GM21529 (cell line): ENCODE data around the gene ETV1.
"Not testable (repeated sequence)": the region's sequence is repeated elsewhere in the genome, so short reads cannot be mapped to it uniquely, and the experiment has no call there.

Experiments used
- ATAC-seq: cut with Tn5 transposase; IDR thresholded peaks from one replicate; pipeline ENCODE4 v1.9.1; 2021; ENCODE audit not compliant: unreplicated experiment

ETV1 gene

GRCh38 chr7:13933091-13933490, 56.4 kb downstream of the ETV1 start:
- no peak for ATAC-seq

DNA sequence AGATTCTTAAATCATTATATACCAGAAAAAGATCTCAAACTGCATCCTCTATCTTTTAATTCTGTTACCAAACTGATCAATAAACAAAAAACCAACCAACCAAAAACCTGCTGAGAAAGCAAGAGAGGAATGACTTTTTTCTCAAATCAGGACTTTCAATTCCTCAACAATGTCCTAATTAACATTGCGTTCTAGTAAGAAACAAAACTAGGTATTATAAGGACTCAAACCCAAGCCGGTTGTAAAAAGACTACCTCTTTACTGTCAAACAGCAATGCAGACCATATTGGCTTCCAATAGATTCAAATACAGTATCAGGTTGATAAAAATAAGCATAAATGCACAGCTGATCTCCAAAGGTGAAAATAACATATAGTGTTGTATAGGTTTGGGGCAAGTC, 57.3 kb downstream of the ETV1 start:
- no peak for ATAC-seq

DNA sequence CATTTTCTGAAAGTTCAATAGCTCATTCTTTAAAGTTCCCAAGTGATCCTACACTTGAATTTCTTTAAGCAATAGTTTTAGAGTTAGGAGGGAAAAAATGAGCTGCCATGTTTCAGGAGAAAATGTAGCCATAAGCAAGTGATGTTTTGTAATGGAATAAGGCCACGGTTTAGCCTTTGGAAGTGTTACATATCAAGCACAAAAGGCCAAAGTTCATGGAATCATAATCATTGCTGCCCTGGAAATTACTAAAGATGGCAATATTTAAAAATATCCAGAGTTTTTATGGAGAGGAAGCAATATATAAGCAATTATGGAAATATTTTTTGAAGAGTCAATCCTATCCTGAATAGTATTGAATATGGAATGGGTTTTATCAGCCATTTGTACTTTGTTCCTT, 68.4 kb downstream of the ETV1 start:
- ATAC-seq: no peak

GRCh38 chr7:13920053-13920697, 69.3 kb downstream of the ETV1 start:
- no peak for ATAC-seq

DNA sequence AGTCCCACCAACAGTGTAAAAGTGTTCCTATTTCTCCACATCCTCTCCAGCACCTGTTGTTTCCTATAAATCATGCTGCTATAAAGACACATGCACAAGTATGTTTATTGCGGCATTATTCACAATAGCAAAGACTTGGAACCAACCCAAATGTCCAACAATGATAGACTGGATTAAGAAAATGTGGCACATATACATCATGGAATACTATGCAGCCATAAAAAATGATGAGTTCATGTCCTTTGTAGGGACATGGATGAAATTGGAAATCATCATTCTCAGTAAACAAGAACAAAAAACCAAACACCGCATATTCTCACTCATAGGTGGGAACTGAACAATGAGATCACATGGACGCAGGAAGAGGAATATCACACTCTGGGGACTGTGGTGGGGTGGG, 71.1 kb downstream of the ETV1 start:
- ATAC-seq: not testable (repeated sequence)

GRCh38 chr7:13917103-13917502, 72.4 kb downstream of the ETV1 start:
- ATAC-seq: not testable (repeated sequence)

DNA sequence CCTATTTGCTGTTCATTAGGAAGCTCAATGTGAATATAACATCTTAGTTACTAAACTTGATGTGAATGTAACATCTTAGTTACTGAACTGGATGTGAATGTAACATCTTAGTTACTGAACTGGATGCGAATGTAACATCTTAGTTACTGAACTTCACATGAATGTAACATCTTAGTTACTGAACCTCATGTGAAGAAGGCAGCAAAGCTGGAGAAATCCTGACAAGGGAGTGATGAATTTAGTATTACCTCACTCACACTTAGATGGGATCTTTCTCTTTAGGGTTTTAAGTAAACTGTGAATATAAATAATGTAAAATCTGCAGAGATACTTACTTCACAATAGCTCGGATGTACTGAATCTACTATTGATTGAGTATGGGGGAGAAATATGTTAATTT, 73.6 kb downstream of the ETV1 start:
- ATAC-seq: no peak

GRCh38 chr7:13912715-13913278, 76.7 kb downstream of the ETV1 start:
- ATAC-seq: no peak

DNA sequence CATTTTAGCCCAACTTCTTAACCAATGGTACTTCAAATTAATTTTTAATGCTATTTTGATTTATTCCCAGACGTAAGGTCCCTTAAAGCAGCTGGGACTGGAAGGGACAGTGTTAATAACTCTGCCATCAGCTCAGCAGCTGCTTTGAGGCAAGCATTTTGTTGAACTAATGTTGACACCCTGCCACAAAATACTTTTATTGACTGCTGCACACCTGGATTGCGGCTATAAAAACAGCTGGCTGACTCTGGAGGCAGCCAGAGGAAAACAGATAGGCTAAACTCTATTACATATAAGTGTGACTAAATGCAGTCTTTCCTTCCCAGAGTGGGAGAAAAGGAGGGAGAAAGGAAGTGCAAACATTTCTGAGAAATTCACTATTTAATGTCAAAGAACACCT, 77.6 kb downstream of the ETV1 start:
- no peak for ATAC-seq

DNA sequence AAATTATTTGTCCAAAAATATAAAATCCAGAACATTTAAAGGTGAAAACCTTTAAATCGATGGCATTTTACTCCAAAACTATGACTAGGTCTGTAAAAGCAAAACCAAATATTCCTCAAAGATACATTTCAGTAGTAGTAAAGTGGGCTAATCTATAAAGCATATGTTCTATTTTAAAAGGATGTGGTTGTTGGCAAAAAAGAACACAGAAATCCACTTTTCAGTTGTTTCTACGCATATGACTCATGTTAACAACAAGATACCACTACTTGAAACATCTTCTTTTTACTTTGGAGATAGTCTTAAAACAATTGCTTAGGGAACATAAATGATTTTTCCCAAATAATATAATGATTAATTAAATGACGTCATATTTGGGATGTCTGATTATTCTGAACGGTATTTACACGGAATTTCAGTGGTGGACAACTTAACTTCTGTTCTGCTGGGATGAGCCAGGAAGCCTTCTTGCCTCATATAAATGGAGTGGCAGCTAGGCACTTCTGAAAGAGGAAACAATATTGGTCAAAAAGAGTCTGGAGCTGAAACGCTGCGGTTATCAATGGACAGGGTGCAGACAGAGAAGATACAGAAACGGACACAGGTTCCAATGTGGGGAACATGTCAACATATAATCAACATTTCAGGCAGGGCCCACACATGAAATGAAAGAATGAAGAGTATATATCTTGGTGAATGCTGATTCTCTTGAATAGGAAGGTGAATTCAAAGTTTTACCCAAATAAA, 78.5 kb downstream of the ETV1 start:
- ATAC-seq: no peak

- no peak for ATAC-seq
Measured at GRCh38 chr7:13908667-13909397, 80.6 kb downstream of the ETV1 start.

DNA sequence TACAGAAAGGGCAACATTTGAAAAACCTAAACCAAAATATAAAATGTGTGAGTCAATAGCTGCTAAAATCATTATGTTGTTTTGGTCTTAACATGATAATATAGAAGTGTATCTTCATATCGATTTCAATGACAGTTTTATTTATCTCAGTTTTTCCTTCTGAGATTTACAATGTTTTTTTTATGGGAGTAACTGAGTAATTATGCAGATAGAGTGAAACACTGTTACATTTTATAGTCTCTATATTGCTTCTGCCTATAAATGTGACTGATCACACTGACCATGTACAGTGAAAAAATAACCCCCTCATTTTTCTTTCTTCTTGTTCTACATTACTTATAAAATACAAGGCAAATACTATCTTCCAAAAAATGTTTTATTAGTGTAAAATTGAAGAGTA, 81.6 kb downstream of the ETV1 start:
- ATAC-seq: no peak

- ATAC-seq: no peak
Measured at GRCh38 chr7:13904689-13905088, 84.8 kb downstream of the ETV1 start.

- no peak for ATAC-seq
Measured at GRCh38 chr7:13904007-13904406, 85.5 kb downstream of the ETV1 start.

DNA sequence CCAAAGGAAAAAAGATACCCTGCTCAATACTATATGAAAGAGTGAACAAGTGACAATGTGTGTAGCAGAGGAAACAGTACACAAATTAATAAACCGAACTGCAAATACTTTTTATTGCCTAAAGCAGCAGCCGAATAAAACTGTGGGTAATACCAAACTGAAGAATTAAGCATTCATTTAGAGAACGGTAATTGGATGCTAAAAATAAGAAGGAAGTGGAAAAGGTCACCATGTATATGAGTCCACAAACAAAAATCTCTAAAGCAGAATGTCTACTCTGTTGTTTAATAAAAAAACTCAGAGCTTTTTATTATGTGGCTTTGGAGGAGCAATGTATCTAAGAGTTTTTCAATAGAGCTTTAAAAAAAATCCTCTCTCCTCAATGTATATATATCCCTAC, 87.9 kb downstream of the ETV1 start:
- ATAC-seq: no peak

DNA sequence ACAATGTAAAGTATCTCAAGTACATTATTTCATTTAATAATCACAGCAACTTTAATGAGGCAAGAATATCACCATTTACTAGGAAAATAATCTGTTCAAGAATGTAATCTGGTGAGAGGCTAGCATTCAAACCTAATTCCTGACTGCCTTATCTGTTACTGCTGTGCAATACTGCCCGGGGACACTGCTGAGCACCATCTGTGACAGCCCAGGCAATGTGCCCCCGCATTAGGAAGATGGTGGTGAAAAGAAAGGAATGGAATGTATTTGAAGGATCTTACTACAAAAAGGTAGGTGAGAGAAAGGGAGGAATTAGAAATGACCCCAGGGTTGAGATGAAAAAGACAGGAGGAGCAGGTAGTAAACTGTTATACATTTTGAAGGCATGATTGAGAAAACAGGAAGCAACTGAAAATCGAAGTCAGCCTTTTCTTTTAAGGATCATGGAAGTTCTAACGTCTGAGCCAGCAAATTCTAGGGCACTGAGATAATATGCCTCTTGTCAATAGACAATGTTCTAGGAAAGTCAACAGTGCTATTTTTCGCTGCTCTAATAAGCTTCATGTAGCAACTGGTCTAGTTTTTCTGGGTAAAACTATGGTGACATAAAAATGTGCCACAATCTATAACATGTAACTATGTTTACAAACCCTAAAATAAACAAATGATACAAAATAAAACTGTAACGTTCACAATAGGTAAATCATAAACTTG, 90.4 kb downstream of the ETV1 start:
- ATAC-seq: no peak

GRCh38 chr7:13897819-13898218, 91.6 kb downstream of the ETV1 start:
- no peak for ATAC-seq

DNA sequence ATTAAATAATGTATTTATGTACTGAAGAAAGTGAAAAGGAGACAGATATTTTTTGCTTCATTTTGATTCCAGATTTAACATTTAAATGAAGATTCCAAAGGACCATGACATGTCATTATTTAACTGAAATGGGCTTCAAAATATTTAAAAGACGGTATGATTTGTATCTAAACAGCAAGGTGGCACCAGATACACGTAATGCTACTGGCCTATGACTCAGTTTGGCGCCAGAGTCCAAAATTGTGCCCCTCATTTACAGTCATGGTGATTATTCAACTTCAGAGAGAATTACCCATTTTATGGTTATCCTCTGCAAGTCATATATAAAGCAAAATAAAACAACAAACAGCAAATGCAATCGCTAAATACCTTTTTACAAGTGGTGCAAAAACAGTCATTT, 94.5 kb downstream of the ETV1 start:
- no peak for ATAC-seq

DNA sequence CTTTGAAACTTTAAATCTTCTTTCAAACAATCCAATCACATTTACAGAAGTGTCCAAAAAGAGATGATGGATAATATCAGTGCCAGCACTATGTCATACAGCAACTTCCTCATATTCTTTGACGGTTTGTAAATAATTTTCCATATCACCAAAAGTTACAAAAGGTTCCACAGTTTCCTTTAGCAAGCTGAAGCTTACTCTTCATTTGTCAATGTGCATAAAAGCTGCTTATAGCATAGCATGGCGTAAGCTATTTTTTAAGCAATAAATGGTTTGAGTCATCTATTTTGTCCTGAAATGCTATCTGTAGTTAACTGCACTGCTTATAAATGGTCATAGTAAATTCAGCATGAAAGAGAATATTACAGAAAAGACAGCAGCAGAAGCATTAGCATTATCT, 95.1 kb downstream of the ETV1 start:
- ATAC-seq: no peak

- no peak for ATAC-seq
Measured at GRCh38 chr7:13890793-13891192, 98.7 kb downstream of the ETV1 start.

GRCh38 chr7:13886356-13886755, 103.1 kb downstream of the ETV1 start:
- ATAC-seq: no peak
